Panc1 (cell line): ENCODE measurements around the gene ZBTB7C. TPM values are rescaled to one million over a fixed set of nuclear protein-coding genes. Genes with fewer than 3 reads are reported as not detected.

Source experiments
- ATAC-seq: fragments of 200-7000 bp; cut with Tn5 transposase; 2 replicates; pipeline ENCODE4 v1.9.1; 2020; ENCODE audit warnings: mild to moderate bottlenecking, moderate library complexity
- BruUV-seq: library from RNA; stranded (reverse); fragments of 400-500 nt; replicated peaks from 2 replicates; lab custom pipeline; 2021; lab: Mats Ljungman, UMichigan
- CTCF ChIA-PET: fragments of 300-600 bp; sonication (Branson Sonifier 250); formaldehyde crosslinking; loops from one replicate; lab custom pipeline; 2022; ENCODE audit warnings: antibody characterized with exemption; lab: Charles Lee
- POLR2A ChIA-PET: fragments of 300-600 bp; sonication (Branson Sonifier 250); formaldehyde crosslinking; loops from one replicate; lab custom pipeline; 2022; ENCODE audit warnings: antibody characterized with exemption; lab: Charles Lee
- DNase-seq: peaks from one replicate; pipeline ENCODE4 v3.0.0-alpha.2; 2010; ENCODE audit warnings: low read depth, low spot score
- H3K27ac ChIP-seq: 2 replicates; pipeline ENCODE4 v1.5.1; 2011; ENCODE audit warnings: mild to moderate bottlenecking, low read length, inconsistent platforms
- H3K27me3 ChIP-seq: fragments of 200-500 bp; sonication (Bioruptor generic); 2 replicates; pipeline ENCODE4 v1.6.0; 2014; ENCODE audit warnings: low read length, inconsistent platforms; ENCODE audit not compliant: control insufficient read depth, insufficient read depth
- H3K36me3 ChIP-seq: fragments of 200-500 bp; sonication (Bioruptor generic); 2 replicates; pipeline ENCODE4 v1.5.1; 2014; ENCODE audit warnings: inconsistent platforms, mild to moderate bottlenecking, low read length, moderate library complexity; ENCODE audit not compliant: control insufficient read depth, insufficient read depth
- H3K4me1 ChIP-seq: 2 replicates; pipeline ENCODE4 v1.5.1; 2011; ENCODE audit warnings: inconsistent platforms, mild to moderate bottlenecking, low read length, moderate library complexity; ENCODE audit not compliant: control insufficient read depth, insufficient read depth
- H3K4me3 ChIP-seq, 2 experiments: 2 replicates each; pipeline ENCODE4 v1.5.1; 2011 to 2012; ENCODE audit warnings: low read depth in 2 of 2, low read length in 2 of 2, mild to moderate bottlenecking in 2 of 2, inconsistent platforms in 1 of 2, moderate library complexity in 1 of 2
- H3K9me3 ChIP-seq: fragments of 200-500 bp; sonication (Bioruptor generic); 2 replicates; pipeline ENCODE4 v1.5.1; 2014; ENCODE audit warnings: low read depth, mild to moderate bottlenecking, inconsistent platforms, low read length, moderate library complexity; ENCODE audit not compliant: control insufficient read depth, insufficient read depth
- CTCF ChIP-seq: fragments of 450-650 bp; IDR thresholded peaks from 2 replicates; pipeline ENCODE4 v1.5.1; 2017; ENCODE audit warnings: mild to moderate bottlenecking
- POLR2AphosphoS5 ChIP-seq: IDR thresholded peaks from 2 replicates; pipeline ENCODE4 v1.6.1; 2012; ENCODE audit warnings: mild to moderate bottlenecking, low read depth, low read length, moderate library complexity
- REST ChIP-seq, 2 experiments: IDR thresholded peaks; 2 replicates each; pipeline ENCODE4 v1.6.1; 2011 to 2012; ENCODE audit warnings: low read depth in 2 of 2, control low read depth in 1 of 2, low read length in 1 of 2, mild to moderate bottlenecking in 1 of 2, moderate library complexity in 1 of 2; ENCODE audit not compliant: insufficient read depth in 1 of 2
- SIN3A ChIP-seq: IDR thresholded peaks from 2 replicates; pipeline ENCODE4 v1.6.1; 2012; ENCODE audit warnings: low read depth, mild to moderate bottlenecking, low read length, moderate library complexity, borderline replicate concordance; ENCODE audit not compliant: insufficient read depth
- TCF7L2 ChIP-seq: IDR thresholded peaks from 2 replicates; pipeline ENCODE4 v1.6.1; 2011; ENCODE audit warnings: mild to moderate bottlenecking, low read depth, low read length, inconsistent platforms
- in situ Hi-C: cut with HindIII; loops from 2 replicates; pipeline ENCODE4 v1.10.0; 2016; ENCODE audit warnings: low sequenced_read_pairs, low pct_unique_long_range_greater_than_20kb
- intact Hi-C: fragments of 100-400 bp; cut with micrococcal nuclease; formaldehyde crosslinking; loops from one replicate; pipeline ENCODE4 v1.10.0; 2022; ENCODE audit not compliant: unreplicated experiment
- total RNA-seq: library from RNA; stranded (reverse); gene quantifications from one replicate; pipeline ENCODE4 v1.2.1, GENCODE V29; 2021; ENCODE audit not compliant: unreplicated experiment

Gene ZBTB7C
- total RNA-seq, 1 experiment from 2014 or later, result 0.03 TPM

GRCh38 chr18:48050176-48050575, 359.0 kb downstream of the ZBTB7C start:
- ChIA-PET POLR2A (no interaction called here), CTCF (no interaction called here)
- no TSS peak for BruUV-seq
- in situ Hi-C loops, result no loop called here
- no peaks in the 10 kb centered on the region for H3K9me3 ChIP-seq
- intact Hi-C loops, result no loop called here
- no peaks in the 10 kb centered on the region; the same call in 1 of the 2 replicates for H3K27me3 ChIP-seq
- DNase-seq (no peak), ATAC-seq (no peak)
- H3K36me3 ChIP-seq, result no peaks in the 10 kb centered on the region
- no peaks in the 10 kb centered on the region for H3K4me1 ChIP-seq
- TF ChIP-seq SIN3A (no peak), TCF7L2 (no peak), REST (IDR thresholded peaks at IDR 0.05; ENCODE audit: insufficient read depth in 1 of 2, low read depth in 2 of 2, low read length in 1 of 2) (no peak), POLR2AphosphoS5 (no peak)
- no peak overlapping the region for H3K27ac ChIP-seq
- no peak overlapping the region for H3K4me3 ChIP-seq

GRCh38 chr18:48049757-48050156, 359.4 kb downstream of the ZBTB7C start:
- CTCF ChIA-PET, result no interaction called here
- Histone ChIP-seq H3K9me3 (no peaks in the 10 kb centered on the region), H3K4me3 (no peak overlapping the region), H3K36me3 (no peaks in the 10 kb centered on the region), H3K27ac (no peak overlapping the region), H3K4me1 (no peaks in the 10 kb centered on the region), H3K27me3 (no peaks in the 10 kb centered on the region; the same call in 1 of the 2 replicates)
- no TSS peak for BruUV-seq
- in situ Hi-C loops, result no loop called here
- POLR2A ChIA-PET, result no interaction called here
- no peak for TF ChIP-seq TCF7L2
- no peak for TF ChIP-seq POLR2AphosphoS5
- no peak for TF ChIP-seq SIN3A
- no peak for TF ChIP-seq REST (IDR thresholded peaks at IDR 0.05; ENCODE audit: insufficient read depth in 1 of 2, low read depth in 2 of 2, low read length in 1 of 2)
- no peak for TF ChIP-seq CTCF
- intact Hi-C loops, result no loop called here
- DNase-seq (no peak), ATAC-seq (no peak)
